GM20000 (cell line): ENCODE measurements around the gene LIMCH1.

Source experiments
- DNase-seq: peaks from one replicate; pipeline ENCODE4 v3.0.0; 2012; ENCODE audit warnings: low spot score
- CTCF ChIP-seq: IDR thresholded peaks from 2 replicates; pipeline ENCODE4 v1.5.1; 2012; ENCODE audit warnings: mild to moderate bottlenecking, control low read depth; ENCODE audit errors: extremely low read depth, missing control alignments

Gene LIMCH1

GRCh38 chr4:41670982-41671381, 133.0 kb downstream of the LIMCH1 start:
- no peak for DNase-seq
- TF ChIP-seq CTCF: no peak

GRCh38 chr4:41678086-41678816, 140.3 kb downstream of the LIMCH1 start:
- no peak for TF ChIP-seq CTCF
- no peak for DNase-seq

GRCh38 chr4:41678951-41679350, 141.0 kb downstream of the LIMCH1 start:
- no peak for TF ChIP-seq CTCF
- no peak for DNase-seq

GRCh38 chr4:41679991-41680390, 142.0 kb downstream of the LIMCH1 start:
- TF ChIP-seq CTCF: no peak
- no peak for DNase-seq

GRCh38 chr4:41681054-41681453, 143.1 kb downstream of the LIMCH1 start:
- DNase-seq: no peak
- no peak for TF ChIP-seq CTCF

GRCh38 chr4:41683326-41683725, 145.4 kb downstream of the LIMCH1 start:
- no peak for TF ChIP-seq CTCF
- DNase-seq: no peak

- TF ChIP-seq CTCF: no peak
- no peak for DNase-seq
Observed at GRCh38 chr4:41686893-41687292, 148.9 kb downstream of the LIMCH1 start.
